Glutamatergic neuron (in vitro differentiated cells): ENCODE data around the gene CEP295NL. TPM values are rescaled to one million over a fixed set of nuclear protein-coding genes. Genes with fewer than 3 reads are reported as not detected.

Source experiments
- DNase-seq: peaks from one replicate; pipeline ENCODE4 v3.0.0; 2022
- H3K27ac Mint-ChIP-seq: one replicate; pipeline ENCODE4 v1.8.0; 2020; ENCODE audit warnings: mild to moderate bottlenecking, mixed read lengths, inconsistent platforms; ENCODE audit not compliant: unreplicated experiment
- H3K27me3 Mint-ChIP-seq: one replicate; pipeline ENCODE4 v1.8.0; 2020; ENCODE audit warnings: mild to moderate bottlenecking, moderate library complexity, mixed read lengths, inconsistent platforms; ENCODE audit not compliant: unreplicated experiment
- H3K36me3 Mint-ChIP-seq: one replicate; pipeline ENCODE4 v1.8.0; 2020; ENCODE audit warnings: mild to moderate bottlenecking, mixed read lengths, inconsistent platforms; ENCODE audit not compliant: unreplicated experiment
- H3K4me1 Mint-ChIP-seq: one replicate; pipeline ENCODE4 v1.8.0; 2020; ENCODE audit warnings: mild to moderate bottlenecking, low read depth, mixed read lengths, inconsistent platforms; ENCODE audit not compliant: unreplicated experiment
- H3K4me3 Mint-ChIP-seq: one replicate; pipeline ENCODE4 v1.8.0; 2020; ENCODE audit warnings: mild to moderate bottlenecking, mixed read lengths, inconsistent platforms; ENCODE audit not compliant: unreplicated experiment
- H3K9me3 Mint-ChIP-seq: one replicate; pipeline ENCODE4 v1.8.0; 2020; ENCODE audit warnings: mild to moderate bottlenecking, moderate library complexity, mixed read lengths, inconsistent platforms; ENCODE audit not compliant: unreplicated experiment
- CTCF ChIP-seq: fragments of 200-600 bp; sonication (generic); IDR thresholded peaks from one replicate; pipeline ENCODE4 v1.5.0; 2021; ENCODE audit not compliant: partially characterized antibody, unreplicated experiment
- total RNA-seq: library from RNA; stranded (reverse); fragmentation: NEBNext Ultra II Directional; extraction: Animal tissue kit (Norgen Biotek cat#: 25700); gene quantifications from one replicate; pipeline ENCODE4 v1.2.1, GENCODE V29; 2021; ENCODE audit not compliant: unreplicated experiment

CEP295NL gene
- total RNA-seq, 1 donor from 2014 or later = 6.4 TPM

GRCh38 chr17:78919861-78920450, 17.0 kb upstream of the CEP295NL start:
- peaks cover 24% of the 10 kb centered on the region for H3K4me1 Mint-ChIP-seq
- H3K36me3 Mint-ChIP-seq = no peaks in the 10 kb centered on the region
- no peak for TF ChIP-seq CTCF
- peaks cover 10% of the 10 kb centered on the region for H3K27me3 Mint-ChIP-seq
- H3K27ac Mint-ChIP-seq = peak overlapping the region; percentile 57
- peaks cover 2% of the 10 kb centered on the region for H3K9me3 Mint-ChIP-seq
- DNase-seq = no peak
- H3K4me3 Mint-ChIP-seq = peak overlapping the region; percentile 69

DNA sequence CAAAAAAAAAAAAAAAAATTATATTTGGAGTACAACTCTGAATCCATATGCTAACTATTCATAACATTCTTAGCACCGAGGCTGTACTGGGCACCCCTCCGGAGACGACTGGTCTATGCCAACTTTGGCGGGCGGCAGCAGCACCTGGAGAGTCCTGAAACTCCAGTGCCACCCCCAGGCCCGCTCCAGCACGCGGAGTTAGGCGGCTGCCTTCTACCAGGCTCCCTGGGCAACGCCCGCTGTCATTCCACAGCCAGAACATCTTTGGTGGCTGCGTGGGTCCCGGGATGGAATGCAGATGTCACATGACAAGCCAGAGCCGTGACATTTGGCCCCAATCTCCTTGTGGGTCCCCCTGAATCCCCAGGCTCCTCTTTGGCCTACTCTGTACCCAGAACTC, 16.0 kb upstream of the CEP295NL start:
- no peak overlapping the region for H3K27ac Mint-ChIP-seq
- TF ChIP-seq CTCF = no peak
- H3K27me3 Mint-ChIP-seq = peaks cover 10% of the 10 kb centered on the region
- H3K4me3 Mint-ChIP-seq = no peak overlapping the region
- no peaks in the 10 kb centered on the region for H3K36me3 Mint-ChIP-seq
- H3K4me1 Mint-ChIP-seq = peaks cover 24% of the 10 kb centered on the region
- H3K9me3 Mint-ChIP-seq = peaks cover 2% of the 10 kb centered on the region
- no peak for DNase-seq

GRCh38 chr17:78917451-78918275, 14.7 kb upstream of the CEP295NL start:
- DNase-seq = no peak
- Mint-ChIP-seq H3K27me3 (peaks cover 10% of the 10 kb centered on the region), H3K4me3 (no peak overlapping the region), H3K9me3 (peaks cover 2% of the 10 kb centered on the region), H3K36me3 (no peaks in the 10 kb centered on the region), H3K4me1 (peaks cover 24% of the 10 kb centered on the region), H3K27ac (no peak overlapping the region)
- no peak for TF ChIP-seq CTCF

DNA sequence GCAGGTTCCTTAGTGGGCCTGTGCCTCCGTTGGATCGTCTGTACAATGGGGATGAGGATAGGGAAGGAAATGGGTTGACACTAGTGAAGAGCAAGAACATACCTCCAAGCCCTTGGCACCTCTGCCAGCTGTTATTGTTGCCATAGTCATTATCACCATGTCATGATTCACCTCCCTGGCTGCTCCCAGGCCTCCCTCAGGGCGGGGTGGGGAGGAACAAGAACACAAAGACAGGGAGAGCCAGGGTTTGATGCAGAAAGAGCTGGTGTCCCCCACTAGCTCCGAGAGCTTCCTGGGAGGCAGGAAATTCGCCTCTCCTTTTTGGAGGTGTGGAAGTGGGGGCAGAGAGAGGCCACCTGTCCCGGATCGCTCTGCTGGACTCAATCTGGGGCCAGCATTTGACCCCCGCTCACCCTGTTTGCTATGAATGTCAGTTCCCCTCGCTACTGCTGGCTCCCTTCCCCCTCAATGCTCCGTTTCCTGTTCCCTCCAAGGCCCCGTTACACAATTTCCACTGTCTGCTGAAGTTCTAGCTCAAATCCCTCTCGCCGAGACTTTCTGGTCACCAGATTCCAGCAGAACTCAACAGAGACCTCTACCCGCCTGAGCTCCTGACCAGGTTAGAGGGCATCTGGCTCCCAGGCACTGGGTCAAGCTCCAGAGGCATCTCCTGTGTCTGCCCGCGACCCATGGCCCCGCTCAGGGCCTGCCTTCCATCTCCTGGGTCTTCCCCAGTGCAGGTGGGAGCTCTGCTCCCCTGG, 13.1 kb upstream of the CEP295NL start:
- Mint-ChIP-seq H3K27ac (no peak overlapping the region), H3K36me3 (no peaks in the 10 kb centered on the region), H3K27me3 (peaks cover 10% of the 10 kb centered on the region), H3K4me1 (peaks cover 16% of the 10 kb centered on the region), H3K4me3 (no peak overlapping the region), H3K9me3 (no peaks in the 10 kb centered on the region)
- no peak for TF ChIP-seq CTCF
- no peak for DNase-seq

DNA sequence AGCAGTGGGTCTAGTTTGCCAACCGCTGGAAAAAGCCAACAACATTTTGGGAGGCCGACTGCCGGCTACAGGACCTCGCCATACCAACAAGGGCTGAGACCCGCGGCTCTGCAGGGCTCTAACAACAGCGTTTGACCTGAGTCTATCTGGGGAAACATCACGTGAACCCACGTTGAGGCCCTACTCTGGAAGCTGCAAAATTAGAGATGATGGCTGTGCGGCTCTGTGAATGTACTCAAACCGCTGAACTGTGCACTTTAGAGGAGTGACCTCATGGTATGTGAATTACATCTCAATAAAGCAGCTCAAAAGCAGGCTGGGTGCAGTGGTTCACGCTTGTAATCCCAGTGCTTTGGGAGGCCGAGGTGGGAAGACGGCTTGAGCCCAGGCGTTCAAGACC, 10.1 kb upstream of the CEP295NL start:
- Mint-ChIP-seq H3K9me3 (no peaks in the 10 kb centered on the region), H3K27ac (no peak overlapping the region), H3K36me3 (no peaks in the 10 kb centered on the region), H3K27me3 (peaks cover 7% of the 10 kb centered on the region), H3K4me3 (no peak overlapping the region), H3K4me1 (peaks cover 5% of the 10 kb centered on the region)
- no peak for TF ChIP-seq CTCF
- DNase-seq = no peak
